Prostate gland (tissue), 2 donors: ENCODE measurements around the gene HSP90AB1.

Experiments
- POLR2A ChIP-seq: fragments of 450-650 bp; IDR thresholded peaks from one replicate; pipeline ENCODE4 v1.6.1; 2016; ENCODE audit warnings: antibody characterized with exemption, mild to moderate bottlenecking
- POLR2AphosphoS5 ChIP-seq: sonication (generic); formaldehyde crosslinking; IDR thresholded peaks from one replicate; pipeline ENCODE4 v1.6.1; 2017; ENCODE audit warnings: antibody characterized with exemption
- TF ChIP-seq, protein P1 (sequence below), 4 experiments: fragments of 200-600 bp in 2 of 4; fragments of 450-650 bp in 2 of 4; sonication (generic) in 2 of 4; IDR thresholded peaks; 1 replicate in 3 of 4; 2 replicates in 1 of 4; pipeline ENCODE4 v1.5.1; 2016 to 2019; ENCODE audit warnings: antibody characterized with exemption in 4 of 4, mild to moderate bottlenecking in 2 of 4, moderate library complexity in 2 of 4

GRCh38 chr6:44301106-44301505 lies 54.2 kb downstream of the HSP90AB1 start:
- TF ChIP-seq POLR2AphosphoS5 (no peak), POLR2A (no peak)
- TF ChIP-seq, protein P1, sequence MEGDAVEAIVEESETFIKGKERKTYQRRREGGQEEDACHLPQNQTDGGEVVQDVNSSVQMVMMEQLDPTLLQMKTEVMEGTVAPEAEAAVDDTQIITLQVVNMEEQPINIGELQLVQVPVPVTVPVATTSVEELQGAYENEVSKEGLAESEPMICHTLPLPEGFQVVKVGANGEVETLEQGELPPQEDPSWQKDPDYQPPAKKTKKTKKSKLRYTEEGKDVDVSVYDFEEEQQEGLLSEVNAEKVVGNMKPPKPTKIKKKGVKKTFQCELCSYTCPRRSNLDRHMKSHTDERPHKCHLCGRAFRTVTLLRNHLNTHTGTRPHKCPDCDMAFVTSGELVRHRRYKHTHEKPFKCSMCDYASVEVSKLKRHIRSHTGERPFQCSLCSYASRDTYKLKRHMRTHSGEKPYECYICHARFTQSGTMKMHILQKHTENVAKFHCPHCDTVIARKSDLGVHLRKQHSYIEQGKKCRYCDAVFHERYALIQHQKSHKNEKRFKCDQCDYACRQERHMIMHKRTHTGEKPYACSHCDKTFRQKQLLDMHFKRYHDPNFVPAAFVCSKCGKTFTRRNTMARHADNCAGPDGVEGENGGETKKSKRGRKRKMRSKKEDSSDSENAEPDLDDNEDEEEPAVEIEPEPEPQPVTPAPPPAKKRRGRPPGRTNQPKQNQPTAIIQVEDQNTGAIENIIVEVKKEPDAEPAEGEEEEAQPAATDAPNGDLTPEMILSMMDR (IDR thresholded peaks at IDR 0.05), result no peak
